Activated T-cell treated with anti-CD3 and anti-CD28 coated beads for 48 hours (primary cell): Measurements from ENCODE around the gene PER2.

Source experiments
- DNase-seq: peaks from one replicate; pipeline ENCODE4 v3.0.0-alpha.2; 2020; ENCODE audit warnings: low read depth

PER2 gene

DNA sequence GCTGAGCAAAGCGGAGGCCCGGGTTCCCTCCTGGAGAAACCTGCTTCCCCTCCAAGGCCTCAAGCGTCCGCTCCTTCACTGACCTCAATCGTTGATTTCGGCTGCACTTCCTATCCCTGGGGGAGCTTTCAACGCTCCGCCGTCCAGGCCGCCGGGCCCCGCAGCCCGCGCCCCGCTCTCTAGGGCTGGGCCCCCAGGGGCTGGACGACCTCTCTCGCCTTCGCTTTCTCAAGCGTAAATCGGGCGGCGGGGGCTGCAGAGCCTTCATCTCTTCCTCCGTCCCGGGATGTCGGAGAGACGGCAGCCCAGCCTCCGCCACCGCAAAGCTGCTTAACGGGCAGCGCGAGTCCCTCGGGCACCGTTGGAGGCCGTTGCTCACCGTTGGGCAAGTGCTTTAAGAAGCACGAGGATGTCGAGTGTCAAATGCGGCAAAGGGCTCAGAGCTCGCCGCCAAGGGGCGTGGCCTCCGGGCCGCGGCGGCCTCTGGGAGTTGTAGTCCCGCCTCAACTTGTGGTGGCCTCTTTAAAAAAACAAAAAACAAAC is 57.1 kb downstream of the PER2 start:
- peak; percentile 72 for DNase-seq

DNA sequence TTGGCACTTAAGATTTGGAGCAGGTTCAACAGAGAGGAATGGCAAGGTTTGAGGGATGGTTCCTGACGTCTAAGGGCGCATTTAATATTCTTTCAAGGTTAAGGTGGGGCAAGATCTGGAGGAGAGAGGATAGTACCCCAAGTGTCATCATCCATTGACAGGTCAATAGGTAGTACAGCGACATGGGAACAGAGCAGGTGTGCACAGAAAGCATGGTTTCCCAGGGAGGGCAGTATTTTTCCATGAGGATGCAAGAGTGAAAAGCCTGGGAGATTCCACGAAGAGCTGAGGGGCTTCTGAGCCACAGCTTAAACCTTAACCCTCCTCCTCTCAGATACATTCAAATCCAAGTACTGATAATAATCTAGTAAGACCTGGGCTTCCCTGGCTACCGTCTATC is 57.7 kb downstream of the PER2 start:
- no peak for DNase-seq

DNA sequence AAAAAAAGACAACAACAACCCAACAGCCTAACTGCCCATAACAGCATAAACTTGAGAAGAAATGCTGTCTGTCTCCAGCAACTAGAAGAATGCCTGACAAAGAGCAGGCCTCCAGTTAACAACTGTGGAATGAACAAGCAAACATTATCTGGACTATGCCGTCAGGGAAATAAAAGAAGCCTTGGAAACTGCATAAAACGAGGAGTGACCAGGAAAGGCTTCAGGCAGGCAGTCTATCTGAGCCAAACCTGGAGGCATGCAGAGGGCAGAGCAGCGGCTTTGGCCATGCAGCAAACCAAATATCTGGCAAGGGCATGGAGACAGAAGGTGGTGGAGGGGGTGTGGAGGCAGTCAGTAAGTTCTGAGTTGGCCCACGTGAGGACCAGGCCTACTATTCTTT is 59.7 kb downstream of the PER2 start:
- DNase-seq = no peak

DNA sequence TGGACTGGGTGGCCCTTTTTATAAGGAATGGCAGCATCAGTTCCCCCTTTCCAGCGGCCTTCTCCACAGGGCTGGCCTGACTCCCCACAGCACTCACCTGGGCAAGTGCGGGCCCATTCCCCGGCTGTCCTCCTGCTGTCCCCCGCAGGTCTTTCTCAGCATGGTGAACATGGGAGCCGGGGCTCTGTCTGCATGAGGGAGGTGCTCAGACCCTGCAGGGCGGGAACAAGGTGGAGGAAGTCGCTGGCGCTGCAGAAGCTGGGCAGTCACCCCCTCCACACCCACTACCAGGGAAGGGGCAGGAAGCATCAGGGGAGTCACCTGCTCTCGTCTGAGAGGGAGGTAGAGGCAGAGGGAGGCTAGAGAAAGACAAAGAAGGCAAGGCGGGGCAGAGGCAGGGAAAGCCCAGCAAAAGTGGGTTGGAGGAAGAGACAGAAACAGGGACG is 60.8 kb downstream of the PER2 start:
- no peak for DNase-seq

DNA sequence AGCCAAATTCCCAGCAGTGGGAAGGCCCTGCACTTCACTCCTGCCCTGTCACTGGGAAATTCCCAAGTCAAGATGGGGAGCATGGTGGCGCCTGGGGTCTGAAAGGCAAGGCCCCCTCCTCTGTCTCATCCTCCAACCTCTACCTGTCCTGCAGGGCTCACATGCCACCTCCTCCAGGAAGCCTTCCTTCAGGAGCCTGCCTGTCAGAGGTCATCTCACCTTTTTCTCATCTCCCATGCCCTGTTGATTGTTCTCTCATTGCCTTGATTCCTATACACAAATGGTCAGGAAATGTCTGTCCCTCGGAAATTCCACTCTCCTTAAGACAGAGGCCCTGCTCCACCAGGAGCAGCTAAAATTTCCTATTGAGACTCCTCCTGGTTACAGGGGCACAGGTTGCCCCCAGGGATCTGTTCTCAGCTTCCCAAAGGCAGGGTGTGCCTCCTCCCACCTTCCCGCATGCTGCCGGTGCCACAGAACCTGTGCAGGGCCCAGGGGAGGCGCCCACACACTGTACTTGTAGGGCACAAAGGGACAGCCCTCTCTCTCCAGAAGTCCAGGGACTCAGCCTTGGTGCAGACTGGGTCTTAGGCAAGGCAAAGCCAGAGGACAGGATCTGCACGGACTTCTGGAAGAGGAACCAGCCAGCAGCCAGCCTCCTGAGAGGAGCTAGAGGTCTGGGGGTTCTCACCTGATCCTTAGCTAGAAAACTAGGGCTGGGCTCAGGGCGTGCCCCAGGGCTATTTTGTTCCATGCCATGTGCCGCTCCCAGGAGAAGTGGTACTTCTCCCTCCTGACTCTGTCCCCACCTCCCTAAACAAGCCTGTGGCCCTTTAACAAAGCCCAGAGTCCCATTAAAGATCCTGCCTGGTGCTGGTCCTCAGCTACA is 61.5 kb downstream of the PER2 start:
- no peak for DNase-seq

DNA sequence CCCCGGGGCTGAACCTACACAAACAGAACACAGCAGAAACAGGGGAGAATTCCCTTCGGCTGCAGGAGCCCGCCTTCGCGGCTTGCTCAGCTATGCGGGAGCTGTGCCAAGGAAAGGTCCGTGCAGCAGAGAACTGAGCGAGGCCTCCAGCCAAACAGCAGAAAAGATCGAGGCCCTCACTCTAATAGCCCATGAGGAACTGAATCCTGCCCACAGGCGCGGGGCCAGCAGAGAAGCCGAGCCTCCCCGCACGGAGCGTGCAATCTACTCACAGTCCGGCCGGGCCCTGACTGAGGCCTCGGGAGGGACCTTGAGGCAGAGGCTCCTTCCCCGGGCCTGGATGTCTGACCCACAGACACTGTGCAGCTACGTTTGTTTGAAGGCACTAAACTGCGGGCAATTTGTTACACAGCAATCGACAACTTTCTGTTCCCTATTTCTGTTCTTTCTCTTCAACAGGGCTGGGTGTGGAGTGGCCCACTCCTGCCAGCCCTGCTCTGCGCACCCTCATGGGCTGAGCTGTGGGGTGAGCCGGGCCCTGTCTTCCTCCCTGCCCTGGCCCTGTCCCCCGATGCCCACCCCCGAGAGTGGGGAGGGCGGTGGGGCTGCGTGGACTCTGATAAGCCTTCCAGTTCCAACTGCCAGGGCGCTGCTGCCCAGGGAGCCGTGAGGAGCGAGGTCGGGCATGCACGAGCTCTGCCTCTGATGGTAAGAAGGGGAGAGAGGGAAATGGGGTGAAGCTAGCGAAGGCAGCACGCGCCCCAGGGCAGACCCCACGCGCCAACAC is 62.3 kb downstream of the PER2 start:
- DNase-seq = no peak

DNA sequence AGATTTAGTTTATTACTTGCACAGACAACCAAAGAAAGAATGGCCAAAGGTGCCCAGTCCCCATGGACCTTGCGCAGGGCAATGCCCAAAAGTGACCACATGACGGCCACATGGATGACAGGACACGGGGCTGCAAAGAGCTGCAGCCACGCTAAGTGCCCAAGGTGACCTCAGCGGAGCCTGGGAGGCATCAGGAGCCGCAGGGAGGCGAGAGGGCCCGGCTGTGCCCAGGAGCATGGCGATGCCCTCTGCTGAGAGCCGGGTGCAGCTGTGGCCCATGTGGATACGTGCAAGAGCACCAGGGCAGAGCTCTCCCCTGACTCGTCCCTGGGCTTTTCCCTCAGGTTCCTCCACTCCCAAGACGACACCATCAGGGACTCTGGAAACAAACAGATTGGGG is 63.3 kb downstream of the PER2 start:
- no peak for DNase-seq

DNA sequence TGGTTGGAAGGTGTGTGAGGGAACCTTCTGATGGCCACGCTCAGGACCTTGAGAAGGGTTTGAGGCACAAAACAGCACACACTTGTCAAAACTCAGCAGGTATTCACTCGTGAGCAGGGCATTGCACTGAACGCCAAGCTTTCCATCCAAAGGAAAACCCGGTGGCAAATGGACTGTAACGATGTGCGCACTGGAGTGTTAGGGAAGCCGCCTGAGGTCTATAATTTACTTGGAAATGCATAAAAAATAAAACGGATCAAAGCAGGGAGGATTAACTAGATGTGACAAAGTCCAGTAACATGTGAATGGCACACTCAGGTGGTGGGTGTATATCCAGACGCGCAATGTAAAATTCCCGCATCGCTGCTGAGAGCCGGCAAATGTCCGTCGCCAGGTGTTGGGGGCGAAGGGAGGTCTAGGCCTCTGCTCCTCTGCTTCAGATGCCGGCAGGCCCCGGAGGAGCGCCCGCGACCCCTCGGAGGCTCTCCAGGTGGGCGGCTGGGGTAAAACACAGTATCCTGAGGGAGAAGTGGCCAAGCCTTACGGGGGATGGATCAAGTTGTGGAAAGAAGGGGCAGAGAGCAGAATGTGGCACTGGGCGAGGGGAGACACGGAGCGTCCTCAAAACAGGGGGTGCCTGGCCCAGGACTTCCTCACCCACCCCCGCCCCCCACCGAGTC is 63.9 kb downstream of the PER2 start:
- no peak for DNase-seq

DNA sequence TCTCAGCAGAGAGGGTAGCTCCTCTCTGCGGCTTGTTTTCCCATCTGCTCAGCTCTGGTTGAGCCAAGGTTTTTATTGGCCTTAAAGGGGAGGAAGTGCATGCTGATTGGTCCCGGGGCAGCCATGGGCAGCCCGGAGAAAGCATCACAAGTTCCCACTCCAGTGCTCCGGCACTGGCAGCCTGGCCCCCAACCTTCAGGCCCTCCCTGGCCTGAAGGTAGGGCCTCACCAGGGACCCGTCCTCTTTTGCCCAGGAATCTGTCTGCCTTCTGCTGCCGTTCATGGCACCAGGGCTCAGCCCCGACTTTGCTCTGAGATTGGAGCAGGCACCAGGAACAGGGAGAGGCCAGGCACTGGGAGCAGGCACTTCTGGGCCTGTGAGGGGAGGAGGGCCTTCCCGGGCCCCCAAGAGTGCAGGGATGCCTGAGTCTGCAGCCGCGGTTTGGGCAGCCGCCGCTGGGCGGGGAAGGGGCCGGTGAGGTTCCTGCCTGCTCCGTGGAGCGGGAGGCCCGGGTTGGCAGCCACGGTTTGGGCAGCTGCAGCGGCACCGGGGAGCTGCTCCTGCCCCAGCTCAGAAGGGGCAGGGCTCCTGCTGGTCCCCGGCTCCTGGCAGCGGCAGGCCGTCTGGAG is 67.4 kb downstream of the PER2 start:
- no peak for DNase-seq

DNA sequence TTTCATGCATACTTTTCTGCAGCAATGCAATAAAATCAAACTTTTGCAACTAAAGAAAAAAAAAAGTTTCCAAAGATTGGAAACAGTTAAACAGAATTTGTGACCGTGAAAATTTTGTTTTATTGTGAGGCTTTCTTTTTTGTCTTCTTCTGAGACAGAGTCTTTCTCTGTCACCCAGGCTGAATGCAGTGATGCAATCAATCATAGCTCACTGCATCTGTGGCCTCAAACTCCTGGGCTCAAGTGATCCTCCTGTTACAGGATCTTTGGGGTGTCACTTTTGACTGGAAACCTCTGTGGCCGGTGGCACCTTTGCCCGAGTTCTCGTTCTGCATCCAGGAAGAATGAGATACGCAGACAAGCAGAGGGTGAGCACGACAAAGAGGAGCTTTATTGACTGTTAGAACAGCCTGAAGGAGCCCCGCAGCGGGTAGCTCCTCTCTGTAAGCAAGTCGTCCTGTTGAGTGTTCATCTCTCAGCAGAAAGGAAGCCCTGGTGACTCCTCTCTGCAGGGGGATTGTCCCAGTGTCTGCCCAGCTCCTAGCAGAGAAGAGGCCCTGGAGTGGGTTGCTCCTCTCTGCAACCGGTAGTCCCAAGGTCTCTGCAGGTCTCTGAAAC is 68.0 kb downstream of the PER2 start:
- no peak for DNase-seq

DNA sequence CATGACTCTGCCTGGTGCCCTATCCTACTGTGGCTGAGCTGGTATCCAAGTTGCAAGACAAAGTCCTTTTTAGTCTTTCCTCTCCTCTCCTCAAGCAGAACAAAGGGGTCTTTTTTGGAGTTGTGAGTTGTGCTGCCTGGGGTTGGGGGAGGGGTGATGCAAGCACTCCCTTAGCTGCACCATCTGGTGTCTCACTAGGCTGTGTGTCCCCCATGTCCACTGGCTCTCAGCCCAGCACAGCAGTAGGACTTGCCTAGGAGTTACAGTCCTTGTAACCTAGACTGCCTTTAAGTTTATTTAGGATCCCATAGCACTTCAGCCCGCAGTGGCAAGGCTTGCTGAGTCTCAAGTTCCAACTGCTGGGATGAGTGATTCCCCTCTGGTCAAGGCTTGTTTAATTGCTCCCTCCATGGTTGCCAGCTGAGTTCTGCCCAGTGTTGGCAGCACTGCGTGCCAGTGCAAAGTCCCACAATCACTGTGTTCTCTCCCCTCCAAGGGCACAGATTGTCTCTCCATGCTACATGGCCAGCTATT is 71.7 kb downstream of the PER2 start:
- DNase-seq = no peak

DNA sequence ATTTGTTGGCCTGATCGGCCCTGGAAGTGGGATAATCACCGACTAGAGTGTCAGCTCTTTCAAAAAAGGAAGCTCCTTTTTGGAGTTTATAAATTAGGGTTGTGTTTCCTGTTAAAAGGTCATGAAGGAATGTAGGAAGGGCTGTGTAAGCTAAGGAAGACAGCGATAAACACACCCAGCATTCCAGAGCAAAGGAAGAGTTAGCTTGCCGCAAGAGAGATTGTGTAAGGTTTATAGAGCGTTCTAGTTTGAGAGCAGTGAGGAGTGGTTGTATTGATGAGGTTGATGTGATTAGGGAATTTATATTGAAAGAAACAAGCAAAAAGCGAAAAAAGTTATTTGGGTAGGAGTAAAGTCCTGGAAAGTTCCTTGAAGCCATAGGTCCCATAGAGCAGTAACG is 81.4 kb downstream of the PER2 start:
- DNase-seq = no peak

DNA sequence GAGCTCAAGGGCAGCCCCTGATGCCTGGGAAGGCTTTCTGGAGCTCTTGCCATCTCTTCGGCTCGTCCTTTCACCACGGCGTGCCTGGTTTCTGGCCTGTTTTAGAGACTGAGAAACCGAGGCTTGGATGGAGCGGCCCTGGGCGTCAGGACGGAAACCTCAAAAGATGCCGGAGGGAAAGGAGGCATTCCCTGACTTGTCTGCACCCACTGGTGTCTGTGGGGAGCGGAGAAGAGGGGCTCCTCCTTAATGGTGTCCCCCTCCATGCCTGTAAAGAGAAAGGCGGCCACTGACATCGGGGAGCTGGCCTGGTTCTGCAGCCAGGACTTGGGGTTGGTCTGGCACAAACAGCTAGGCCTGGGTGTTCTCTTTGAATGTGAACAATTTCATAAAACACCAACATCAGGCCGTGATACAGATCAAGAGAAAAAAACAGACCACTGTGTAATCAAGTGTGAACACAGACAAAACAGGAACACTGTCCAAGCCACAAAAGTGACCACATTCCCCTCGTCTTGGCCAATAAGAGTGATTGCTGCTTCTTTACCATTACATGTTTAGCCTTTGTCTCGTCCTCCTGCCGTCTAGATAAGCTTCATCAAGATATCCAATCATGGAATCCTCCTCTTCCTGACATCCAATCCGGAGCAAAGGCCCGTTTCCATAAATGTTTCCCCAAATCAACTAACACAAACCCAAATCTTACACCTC is 84.3 kb downstream of the PER2 start:
- DNase-seq = no peak

DNA sequence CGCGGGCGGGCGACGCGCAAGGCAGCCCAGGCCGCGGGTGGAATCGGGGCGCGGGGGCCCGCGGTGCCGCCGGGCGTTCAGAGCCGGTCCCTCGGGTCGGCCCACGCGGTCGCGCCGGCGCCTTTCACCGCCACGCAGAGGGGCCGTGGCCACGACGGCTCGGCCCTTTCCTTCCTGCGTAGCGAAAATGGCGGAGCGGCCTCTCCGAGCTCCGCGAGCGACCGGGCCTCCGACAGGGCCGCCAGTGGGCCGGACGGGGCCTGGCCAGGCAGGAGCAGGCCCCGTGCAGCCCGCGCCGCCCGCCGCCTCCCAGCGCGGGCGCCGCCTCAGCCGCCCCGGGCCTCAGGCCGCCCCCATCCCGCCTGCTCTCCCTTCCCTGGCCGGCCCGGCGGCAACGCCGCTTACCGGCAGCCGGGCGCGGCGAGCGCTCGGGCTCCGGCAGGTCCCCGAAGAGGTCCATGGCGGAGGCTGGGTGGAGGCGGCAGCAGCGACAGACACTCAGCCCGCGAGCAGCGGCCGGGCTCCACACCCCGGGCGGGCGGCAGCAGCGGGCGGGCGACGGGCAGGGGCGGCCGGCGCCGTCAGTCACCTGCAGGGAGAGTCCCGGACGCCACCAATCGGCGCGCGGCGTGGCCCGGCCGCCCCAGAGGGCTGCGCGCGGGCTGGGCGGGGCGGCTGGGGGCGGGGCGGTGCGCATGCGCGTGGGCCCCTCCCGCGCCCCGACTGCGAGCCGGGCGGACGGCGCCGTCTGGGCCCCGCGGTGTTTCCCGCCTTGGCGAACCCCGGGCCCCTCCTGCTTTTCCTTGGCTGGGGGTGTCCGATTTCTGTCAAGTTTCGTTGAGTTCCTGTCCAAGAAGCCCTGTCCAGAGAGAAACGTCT is 85.1 kb downstream of the PER2 start, which contains the start of gene ILKAP:
Gene ILKAP (minus strand): TSS at position 602 of the 879 bp plus-strand sequence. CDS start 142 bp downstream, at position 460.
- DNase-seq = peak; percentile 93

DNA sequence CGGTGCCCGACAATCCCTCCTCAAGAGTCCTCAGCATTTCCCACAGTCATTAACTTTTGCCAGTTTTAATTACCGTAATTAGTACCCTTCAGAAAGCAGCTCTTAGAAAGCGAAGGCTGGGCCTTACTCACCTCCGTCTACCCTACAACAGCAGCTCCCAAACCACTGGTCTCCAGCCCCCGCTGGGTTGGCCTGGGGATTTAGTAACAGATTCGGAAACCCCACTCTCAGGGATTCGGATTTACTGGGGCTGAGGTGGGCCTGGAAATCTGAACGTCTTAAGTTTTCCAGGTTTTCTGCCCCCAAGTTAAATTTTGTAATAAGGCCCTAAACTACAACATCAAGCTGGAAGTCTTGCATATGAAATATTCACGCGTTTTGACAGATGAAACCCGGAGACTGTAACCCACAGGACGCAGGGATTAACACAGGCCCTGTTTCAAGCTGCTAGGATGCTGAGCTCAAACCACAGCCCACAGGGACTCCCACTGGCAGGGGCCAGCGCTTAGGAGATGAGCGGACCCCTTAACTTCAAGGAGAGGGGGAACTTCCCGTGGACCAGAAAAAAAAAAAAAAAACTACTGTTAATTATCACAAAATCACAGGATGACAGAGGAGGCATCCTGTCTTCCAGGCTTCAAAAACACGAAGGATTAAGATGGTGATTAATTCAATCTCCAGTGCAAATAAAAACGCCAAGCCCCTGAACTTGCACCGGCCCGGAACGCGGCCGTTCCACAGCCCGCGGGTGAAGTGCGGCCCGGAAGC is 85.9 kb downstream of the PER2 start:
- peak; percentile 10 for DNase-seq
